Measurements from ENCODE around the gene PRKAA1. TPM values are rescaled to one million over a fixed set of nuclear protein-coding genes. Genes with fewer than 3 reads are reported as not detected.

The PRKAA1 gene
- total and polyA plus RNA-seq, 2 of the 13 experiments (the other 11 are each of a cell fraction or from before 2014, with no cell fraction given): 36.6 to 58.0 TPM

- no peak for TF ChIP-seq PRDM15 (CRISPR knock-in tag; IDR thresholded peaks at IDR 0.05)
- TF ChIP-seq ZNF781 (CRISPR knock-in tag; IDR thresholded peaks at IDR 0.05; ENCODE audit: borderline replicate concordance, not compliant biosample characterization): no peak
- TF ChIP-seq ZNF124 (CRISPR knock-in tag; IDR thresholded peaks at IDR 0.05): peak; percentile 85; the same call in 1 of the 2 replicates
- peak; percentile 57; the same call in 1 of the 2 replicates for TF ChIP-seq THRA (CRISPR knock-in tag; IDR thresholded peaks at IDR 0.05; ENCODE audit: borderline replicate concordance)
- no peak for TF ChIP-seq ZNF446 (CRISPR knock-in tag; IDR thresholded peaks at IDR 0.05)
- TF ChIP-seq SRF (IDR thresholded peaks at IDR 0.05; ENCODE audit: low read depth, low read length): no peak
- TF ChIP-seq HNRNPH1 (optimal IDR thresholded peaks at IDR 0.05; ENCODE audit: low read depth, low read length): no peak
- TF ChIP-seq SAP130 (CRISPR knock-in tag; IDR thresholded peaks at IDR 0.05; ENCODE audit: low read depth): peak; percentile 83
- no peak for TF ChIP-seq ZNF10 (CRISPR knock-in tag; IDR thresholded peaks at IDR 0.05; ENCODE audit: borderline replicate concordance, low read depth)
- TF ChIP-seq ZBTB7B (CRISPR knock-in tag; IDR thresholded peaks at IDR 0.05): no peak
- no peak for TF ChIP-seq ZSCAN25 (CRISPR knock-in tag; IDR thresholded peaks at IDR 0.05)
- TF ChIP-seq KLF11 (CRISPR knock-in tag; IDR thresholded peaks at IDR 0.05): no peak
- no peak for TF ChIP-seq MTF2 (CRISPR knock-in tag; IDR thresholded peaks at IDR 0.05; ENCODE audit: borderline replicate concordance)
- peak; percentile 80 for TF ChIP-seq RAD21 (CRISPR knock-in tag; IDR thresholded peaks at IDR 0.05)
- TF ChIP-seq IRX3 (CRISPR knock-in tag; IDR thresholded peaks at IDR 0.05; ENCODE audit: borderline replicate concordance, low read depth): no peak; the same call in 1 of the 2 replicates
- TF ChIP-seq ZNF879 (CRISPR knock-in tag; IDR thresholded peaks at IDR 0.05): no peak
- TF ChIP-seq NBN (conservative IDR thresholded peaks at IDR 0.05): no peak
- peak; percentile 73 for TF ChIP-seq MIXL1 (CRISPR knock-in tag; IDR thresholded peaks at IDR 0.05)
- no peak for TF ChIP-seq ZNF646 (CRISPR knock-in tag; IDR thresholded peaks at IDR 0.05)
Observed at GRCh38 chr5:40755407-40756365, 42.5 kb downstream of the PRKAA1 start, which contains the start of gene TTC33 (continued).

Data from HepG2 (cell line).